KMS-11 (cell line): ENCODE data around the gene DTYMK.

Experiments
- H2AFZ ChIP-seq: fragments of 200-600 bp; sonication (generic); 2 replicates; pipeline ENCODE4 v1.6.1; 2016; ENCODE audit warnings: antibody characterized with exemption, mixed run types, low read depth
- H3K27ac ChIP-seq: fragments of 200-600 bp; sonication (generic); 2 replicates; pipeline ENCODE4 v1.6.1; 2016; ENCODE audit warnings: mild to moderate bottlenecking, mixed run types
- H3K27me3 ChIP-seq: fragments of 200-600 bp; sonication (generic); 2 replicates; pipeline ENCODE4 v1.6.1; 2017; ENCODE audit warnings: mild to moderate bottlenecking, low read depth, mixed run types, moderate library complexity; ENCODE audit not compliant: insufficient read depth
- H3K36me3 ChIP-seq: fragments of 200-600 bp; sonication (generic); 2 replicates; pipeline ENCODE4 v1.6.1; 2017; ENCODE audit warnings: mild to moderate bottlenecking, mixed run types; ENCODE audit not compliant: insufficient read depth
- H3K4me1 ChIP-seq: fragments of 200-600 bp; sonication (generic); 2 replicates; pipeline ENCODE4 v1.6.1; 2016; ENCODE audit warnings: mild to moderate bottlenecking, low read depth, mixed run types; ENCODE audit not compliant: poor library complexity, severe bottlenecking
- H3K4me2 ChIP-seq: fragments of 200-600 bp; sonication (generic); 2 replicates; pipeline ENCODE4 v1.7.0; 2016; ENCODE audit warnings: mild to moderate bottlenecking, mixed run types
- H3K4me3 ChIP-seq: fragments of 200-600 bp; sonication (generic); IDR thresholded peaks from 2 replicates; pipeline ENCODE4 v1.6.1; 2017; ENCODE audit warnings: low read depth, low read length, mixed read lengths; ENCODE audit not compliant: insufficient read depth
- H3K79me2 ChIP-seq: fragments of 200-600 bp; sonication (generic); 2 replicates; pipeline ENCODE4 v1.6.1; 2016; ENCODE audit warnings: low read depth, mixed run types; ENCODE audit not compliant: insufficient read depth
- H3K9ac ChIP-seq: fragments of 200-600 bp; sonication (generic); 2 replicates; pipeline ENCODE4 v1.6.1; 2016; ENCODE audit warnings: mild to moderate bottlenecking, mixed run types
- H4K20me1 ChIP-seq: fragments of 200-600 bp; sonication (generic); 2 replicates; pipeline ENCODE4 v1.6.1; 2016; ENCODE audit warnings: mild to moderate bottlenecking, mixed run types; ENCODE audit not compliant: insufficient read depth
- CTCF ChIP-seq: fragments of 200-600 bp; sonication (generic); conservative IDR thresholded peaks from 2 replicates; pipeline ENCODE4 v1.6.1; 2017; ENCODE audit warnings: low read depth, mild to moderate bottlenecking, antibody characterized with exemption, low read length, moderate library complexity, mixed read lengths

Gene DTYMK

GRCh38 chr2:241670333-241671110 is 16.1 kb downstream of the DTYMK start:
- H3K27me3 ChIP-seq = no peaks in the 10 kb centered on the region
- H3K4me3 ChIP-seq = no peak overlapping the region
- no peak overlapping the region for H3K4me2 ChIP-seq
- H3K27ac ChIP-seq = no peak overlapping the region
- peaks cover 13% of the 10 kb centered on the region for H3K4me1 ChIP-seq
- H3K9ac ChIP-seq = no peak overlapping the region
- no peak for TF ChIP-seq CTCF
- H2AFZ ChIP-seq = no peak overlapping the region
- H4K20me1 ChIP-seq = no peaks in the 10 kb centered on the region
- no peaks in the 10 kb centered on the region; the same call in 1 of the 2 replicates for H3K36me3 ChIP-seq
- no peaks in the 10 kb centered on the region for H3K79me2 ChIP-seq

GRCh38 chr2:241668839-241669238 is 17.8 kb downstream of the DTYMK start:
- no peaks in the 10 kb centered on the region for H4K20me1 ChIP-seq
- peaks cover 13% of the 10 kb centered on the region for H3K4me1 ChIP-seq

GRCh38 chr2:241668354-241668753 is 18.3 kb downstream of the DTYMK start:
- Histone ChIP-seq H4K20me1 (no peaks in the 10 kb centered on the region), H3K27ac (no peak overlapping the region), H3K27me3 (no peaks in the 10 kb centered on the region), H3K4me1 (peaks cover 13% of the 10 kb centered on the region), H3K79me2 (no peaks in the 10 kb centered on the region), H2AFZ (no peak overlapping the region), H3K4me3 (no peak overlapping the region), H3K9ac (no peak overlapping the region), H3K4me2 (no peak overlapping the region), H3K36me3 (no peaks in the 10 kb centered on the region; the same call in 1 of the 2 replicates)
- TF ChIP-seq CTCF = no peak

More at GRCh38 chr2:241668839-241669238, 17.8 kb downstream of the DTYMK start:
- no peak for TF ChIP-seq CTCF
- H3K4me2 ChIP-seq = no peak overlapping the region
- H3K27me3 ChIP-seq = no peaks in the 10 kb centered on the region
- no peak overlapping the region for H3K4me3 ChIP-seq
- no peaks in the 10 kb centered on the region for H3K79me2 ChIP-seq
- no peak overlapping the region for H3K27ac ChIP-seq
- H3K36me3 ChIP-seq = no peaks in the 10 kb centered on the region; the same call in 1 of the 2 replicates
- no peak overlapping the region for H3K9ac ChIP-seq
- H2AFZ ChIP-seq = no peak overlapping the region

GRCh38 chr2:241666627-241667400 is 19.8 kb downstream of the DTYMK start:
- Histone ChIP-seq H3K4me2 (no peak overlapping the region), H3K4me1 (no peaks in the 10 kb centered on the region), H4K20me1 (no peaks in the 10 kb centered on the region), H3K36me3 (no peaks in the 10 kb centered on the region; the same call in 1 of the 2 replicates), H3K27ac (no peak overlapping the region), H2AFZ (no peak overlapping the region), H3K79me2 (no peaks in the 10 kb centered on the region), H3K9ac (no peak overlapping the region), H3K27me3 (no peaks in the 10 kb centered on the region), H3K4me3 (no peak overlapping the region)
- no peak for TF ChIP-seq CTCF
